Adrenal gland (tissue), 12 donors: ENCODE results near the gene LCOR. TPM values are rescaled to one million over a fixed set of nuclear protein-coding genes. Genes with fewer than 3 reads are reported as not detected.
"Not testable (repeated sequence)": the region's sequence is repeated elsewhere in the genome, so short reads cannot be mapped to it uniquely, and the experiment has no call there.

Experiments
- DNase-seq, 7 donors: peaks; one replicate each; pipeline ENCODE4 v3.0.0-alpha.2; 2019 to 2020
- H3K27ac ChIP-seq, 5 donors: fragments of 200-600 bp; sonication (generic) in 4 of 5; 1 replicate in 3 of 5; 2 replicates in 2 of 5; pipeline versions ENCODE4 v1.5.1 to v1.8.0; 2016 to 2020; ENCODE audit warnings: mild to moderate bottlenecking in 1 of 5
- H3K27me3 ChIP-seq: fragments of 200-600 bp; 2 replicates; pipeline ENCODE4 v1.8.0; 2021
- H3K36me3 ChIP-seq, 2 donors: fragments of 200-600 bp; replicated peaks in 1 of 2; 1 replicate in 1 of 2; 2 replicates in 1 of 2; pipeline versions ENCODE4 v1.5.1 to v1.8.0; 2018 to 2022
- H3K4me1 ChIP-seq, 2 donors: fragments of 200-600 bp; replicated peaks in 1 of 2; 1 replicate in 1 of 2; 2 replicates in 1 of 2; pipeline versions ENCODE4 v1.5.1 to v1.8.0; 2018 to 2021
- H3K4me3 ChIP-seq, 4 donors: fragments of 200-600 bp; sonication (generic) in 3 of 4; one replicate each; pipeline ENCODE4 v1.5.1; 2016 to 2018
- H3K9me3 ChIP-seq, 3 donors: fragments of 200-600 bp; sonication (generic) in 1 of 3; replicated peaks in 1 of 3; 1 replicate in 2 of 3; 2 replicates in 1 of 3; pipeline versions ENCODE4 v1.5.1 to v1.8.0; 2016 to 2021
- POLR2A ChIP-seq, 2 donors: fragments of 450-650 bp; IDR thresholded peaks; one replicate each; pipeline ENCODE4 v1.6.1; 2017; ENCODE audit warnings: antibody characterized with exemption in 2 of 2, mild to moderate bottlenecking in 2 of 2, moderate library complexity in 1 of 2
- WGBS, 4 donors: extraction: QIAGEN DNeasy Blood & Tissue Kit in 2 of 4; methylation state at CpG; one replicate each; pipeline versions ENCODE4 v1.1.5 to v1.1.7; 2013 to 2017; 5-methylcytosine and 5-hydroxymethylcytosine counted together
- intact Hi-C, 2 donors: fragments of 100-400 bp; cut with DNase I; formaldehyde crosslinking; loops; one replicate each; pipeline versions ENCODE4 v1.14.1 to v1.15.0; 2022 to 2023
- polyA plus RNA-seq, 3 donors: library from polyadenylated mRNA; stranded (reverse); fragments of 200-250 nt in 2 of 3; fragments of 350-450 nt in 1 of 3; fragmentation: Illumina TruSeq in 1 of 3; extraction: RNeasy Lipid Tissue Mini Kit (QIAGEN cat#74804) in 1 of 3; gene quantifications; one replicate each; pipeline ENCODE4 v1.2.3, GENCODE V29; 2013 to 2014
- total RNA-seq, 9 donors: library from RNA; depleted of rRNA in 4 of 9; stranded (reverse); fragments of >200 nt in 4 of 9; fragments of 120-200 nt in 1 of 9; fragmentation: NEBNext Ultra II Directional in 1 of 9; extraction: Animal tissue kit (Norgen Biotek cat#: 25700) in 1 of 9; gene quantifications; one replicate each; pipeline versions ENCODE4 v1.1.0 to v1.2.4, GENCODE V29; 2013 to 2023
- TF ChIP-seq, protein P1 (sequence below), 6 experiments: fragments of 450-650 bp in 4 of 6; fragments of 200-600 bp in 2 of 6; sonication (generic) in 1 of 6; IDR thresholded peaks; 1 replicate in 5 of 6; 2 replicates in 1 of 6; pipeline versions ENCODE4 v1.5.1 to v1.8.0; 2016 to 2021; ENCODE audit warnings: antibody characterized with exemption in 6 of 6, mild to moderate bottlenecking in 2 of 6, moderate library complexity in 1 of 6
- donor health status: healthy with polysubstance abuse.
- donor health status: Bipolar disorder and iron deficiency.
- donor health status: DM: yes; HTN: yes; CAD: no.
- donor health status: DM: no; HTN: no; CAD: no.
- donor health status: DM: no; HTN: no; CAD: no.
- donor health status: DM: yes; HTN: yes; CAD: no.

LCOR gene
- total and polyA plus RNA-seq, 12 donors: 1.5 to 38.4 (median 17.2) TPM

DNA sequence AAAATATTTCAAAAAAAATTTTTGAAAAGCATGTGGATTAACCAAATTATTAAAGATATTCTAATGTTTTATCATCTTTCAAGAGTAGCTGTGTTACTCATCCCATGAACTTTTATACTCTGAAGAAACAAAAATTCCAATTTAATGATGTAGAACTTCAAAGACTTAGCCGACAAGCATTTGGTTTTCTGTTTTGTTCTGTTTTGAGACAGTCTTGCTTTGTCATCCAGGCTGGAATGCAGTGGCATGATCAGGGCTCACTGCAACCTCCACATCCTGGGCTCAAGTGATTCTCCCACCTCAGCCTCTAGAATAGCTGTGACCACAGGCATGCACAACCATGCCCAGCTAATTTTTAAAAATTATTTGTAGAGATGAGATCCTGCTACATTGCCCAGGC is 17.8 kb upstream of the LCOR start:
- Histone ChIP-seq H3K27ac (no peak overlapping the region), H3K4me1 (no peaks in the 10 kb centered on the region), H3K4me3 (no peak overlapping the region), H3K27me3 (no peaks in the 10 kb centered on the region), H3K36me3 (no peaks in the 10 kb centered on the region), H3K9me3 (no peaks in the 10 kb centered on the region)
- DNase-seq: no peak
- TF ChIP-seq POLR2A (IDR thresholded peaks at IDR 0.05): no peak
- TF ChIP-seq, protein P1, sequence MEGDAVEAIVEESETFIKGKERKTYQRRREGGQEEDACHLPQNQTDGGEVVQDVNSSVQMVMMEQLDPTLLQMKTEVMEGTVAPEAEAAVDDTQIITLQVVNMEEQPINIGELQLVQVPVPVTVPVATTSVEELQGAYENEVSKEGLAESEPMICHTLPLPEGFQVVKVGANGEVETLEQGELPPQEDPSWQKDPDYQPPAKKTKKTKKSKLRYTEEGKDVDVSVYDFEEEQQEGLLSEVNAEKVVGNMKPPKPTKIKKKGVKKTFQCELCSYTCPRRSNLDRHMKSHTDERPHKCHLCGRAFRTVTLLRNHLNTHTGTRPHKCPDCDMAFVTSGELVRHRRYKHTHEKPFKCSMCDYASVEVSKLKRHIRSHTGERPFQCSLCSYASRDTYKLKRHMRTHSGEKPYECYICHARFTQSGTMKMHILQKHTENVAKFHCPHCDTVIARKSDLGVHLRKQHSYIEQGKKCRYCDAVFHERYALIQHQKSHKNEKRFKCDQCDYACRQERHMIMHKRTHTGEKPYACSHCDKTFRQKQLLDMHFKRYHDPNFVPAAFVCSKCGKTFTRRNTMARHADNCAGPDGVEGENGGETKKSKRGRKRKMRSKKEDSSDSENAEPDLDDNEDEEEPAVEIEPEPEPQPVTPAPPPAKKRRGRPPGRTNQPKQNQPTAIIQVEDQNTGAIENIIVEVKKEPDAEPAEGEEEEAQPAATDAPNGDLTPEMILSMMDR (IDR thresholded peaks at IDR 0.05): no peak
- 35 to 48% (median 38%) methylated on average over 1 of the region's 1 CpG for WGBS, 4 donors
- intact Hi-C loops: no loop called here

- H3K36me3 ChIP-seq, intact Hi-C loops: not testable (repeated sequence)
Observed at GRCh38 chr10:96818971-96819370, 13.1 kb upstream of the LCOR start.

GRCh38 chr10:96820765-96821164 is 11.3 kb upstream of the LCOR start:
- intact Hi-C loops: loop anchor here in 1 of 2 donors (10.0 kb wide), 2 partner anchors 176 to 214 kb away; no protein-coding TSS in a partner anchor
- Histone ChIP-seq H3K27ac (no peak overlapping the region), H3K27me3 (no peaks in the 10 kb centered on the region), H3K9me3 (no peaks in the 10 kb centered on the region), H3K4me3 (no peak overlapping the region), H3K36me3 (no peaks in the 10 kb centered on the region), H3K4me1 (no peaks in the 10 kb centered on the region)
- 79 to 87% (median 83%) methylated on average over 5 of the region's 5 CpGs for WGBS, 4 donors
- TF ChIP-seq, protein P1 (IDR thresholded peaks at IDR 0.05): no peak
- no peak for TF ChIP-seq POLR2A (IDR thresholded peaks at IDR 0.05)
- DNase-seq: no peak

More at GRCh38 chr10:96818971-96819370, 13.1 kb upstream of the LCOR start:
- not testable (repeated sequence) for H3K9me3 ChIP-seq, H3K27ac ChIP-seq, H3K27me3 ChIP-seq, H3K4me1 ChIP-seq, DNase-seq, H3K4me3 ChIP-seq
- WGBS, 4 donors: 84 to 93% (median 86%) methylated on average over 12 of the region's 12 CpGs

DNA sequence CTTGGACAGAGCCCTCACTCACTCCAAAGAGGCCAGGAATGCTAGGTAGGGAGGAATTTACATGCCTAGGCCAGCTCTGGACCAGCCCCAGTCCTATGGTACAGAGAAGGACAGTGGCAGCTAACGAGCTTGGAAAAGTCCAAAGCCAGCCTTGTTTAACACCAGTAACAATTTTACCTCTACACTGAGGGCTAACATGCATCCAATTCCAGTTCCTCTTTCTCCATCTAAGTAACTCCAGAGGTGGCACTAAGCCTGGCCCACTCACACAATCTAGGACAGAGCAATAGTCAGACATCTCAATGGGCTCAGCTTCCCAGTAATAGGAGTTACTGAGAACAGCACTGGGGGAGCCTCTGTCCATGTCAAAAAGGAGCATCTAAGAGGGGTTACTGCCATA is 5.7 kb upstream of the LCOR start:
- 86 to 93% (median 90%) methylated on average over 1 of the region's 1 CpG for WGBS, 4 donors
- no peak for DNase-seq

More for the DNA sequence above, 5.7 kb upstream of the LCOR start:
- no peaks in the 10 kb centered on the region for H3K27me3 ChIP-seq
- no peak for TF ChIP-seq POLR2A (IDR thresholded peaks at IDR 0.05)
- TF ChIP-seq, protein P1 (IDR thresholded peaks at IDR 0.05): no peak
- intact Hi-C loops: loop anchor here in 1 of 2 donors (5.0 to 10.0 kb wide), 3 partner anchors 64 to 208 kb away; no protein-coding TSS in a partner anchor
- H3K4me1 ChIP-seq: peaks cover 0 to 4% of the 10 kb centered on the region in 2 donors
- no peak overlapping the region for H3K4me3 ChIP-seq
- no peaks in the 10 kb centered on the region for H3K9me3 ChIP-seq
- H3K27ac ChIP-seq: no peak overlapping the region
- no peaks in the 10 kb centered on the region for H3K36me3 ChIP-seq
